MM.1S (cell line): ENCODE results near the gene TROAP.

Experiments used
- DNase-seq: peaks from one replicate; pipeline ENCODE4 v3.0.0-alpha.2; 2015
- H2AFZ ChIP-seq: fragments of 300-600 bp; sonication (generic); 2 replicates; pipeline ENCODE4 v1.6.0; 2016; ENCODE audit warnings: antibody characterized with exemption, low read length
- H3F3A ChIP-seq: fragments of 300-600 bp; sonication (generic); 2 replicates; pipeline ENCODE4 v1.6.1; 2016; ENCODE audit warnings: mild to moderate bottlenecking, antibody characterized with exemption, low read length, moderate library complexity, mixed read lengths; ENCODE audit not compliant: insufficient read depth
- H3K27ac ChIP-seq: fragments of 300-600 bp; sonication (generic); 2 replicates; pipeline ENCODE4 v1.5.1; 2016; ENCODE audit warnings: mild to moderate bottlenecking, low read length
- H3K27me3 ChIP-seq: fragments of 300-600 bp; sonication (generic); replicated peaks from 2 replicates; pipeline ENCODE4 v1.6.0; 2016; ENCODE audit warnings: low read length; ENCODE audit not compliant: insufficient read depth
- H3K36me3 ChIP-seq: fragments of 300-600 bp; sonication (generic); replicated peaks from 2 replicates; pipeline ENCODE4 v1.6.1; 2016; ENCODE audit warnings: mild to moderate bottlenecking, low read length, mixed read lengths; ENCODE audit not compliant: insufficient read depth
- H3K4me1 ChIP-seq: fragments of 300-600 bp; sonication (generic); 2 replicates; pipeline ENCODE4 v1.6.1; 2016; ENCODE audit warnings: low read length, mixed read lengths
- H3K4me2 ChIP-seq: fragments of 300-600 bp; sonication (generic); 2 replicates; pipeline ENCODE4 v1.6.0; 2016; ENCODE audit warnings: low read depth, low read length
- H3K4me3 ChIP-seq: fragments of 300-600 bp; sonication (generic); 2 replicates; pipeline ENCODE4 v1.5.1; 2016; ENCODE audit warnings: low read length, mixed read lengths
- H3K79me2 ChIP-seq: fragments of 300-600 bp; sonication (generic); 2 replicates; pipeline ENCODE4 v1.6.1; 2016; ENCODE audit warnings: mixed run types, low read length, mixed read lengths
- H3K9ac ChIP-seq: fragments of 300-600 bp; sonication (generic); 2 replicates; pipeline ENCODE4 v1.6.1; 2016; ENCODE audit warnings: low read length, mixed read lengths
- H3K9me2 ChIP-seq: fragments of 300-600 bp; sonication (generic); replicated peaks from 2 replicates; pipeline ENCODE4 v1.6.1; 2016; ENCODE audit warnings: mild to moderate bottlenecking, low read length, mixed read lengths; ENCODE audit not compliant: insufficient read depth
- H3K9me3 ChIP-seq: fragments of 300-600 bp; sonication (generic); replicated peaks from 2 replicates; pipeline ENCODE4 v1.6.1; 2016; ENCODE audit warnings: mild to moderate bottlenecking, low read length, mixed read lengths; ENCODE audit not compliant: insufficient read depth
- H4K20me1 ChIP-seq: fragments of 300-600 bp; sonication (generic); 2 replicates; pipeline ENCODE4 v1.6.1; 2016; ENCODE audit warnings: mild to moderate bottlenecking, low read length, moderate library complexity, mixed read lengths; ENCODE audit not compliant: insufficient read depth
- CTCF ChIP-seq: fragments of 300-600 bp; sonication (generic); IDR thresholded peaks from 2 replicates; pipeline ENCODE4 v1.5.1; 2016; ENCODE audit warnings: antibody characterized with exemption, low read length, mixed read lengths
- EZH2 ChIP-seq: fragments of 300-600 bp; sonication (generic); optimal IDR thresholded peaks from 2 replicates; pipeline ENCODE3; 2017; ENCODE audit warnings: low read depth, mild to moderate bottlenecking, antibody characterized with exemption, low read length, mixed read lengths
- EZH2phosphoT487 ChIP-seq: fragments of 300-600 bp; sonication (generic); IDR thresholded peaks from 2 replicates; pipeline ENCODE4 v1.6.1; 2018; ENCODE audit warnings: antibody characterized with exemption, low read length

TROAP gene

GRCh38 chr12:49322367-49322707 lies 718 bp upstream of the TROAP start:
- H3K9me3 ChIP-seq, result no peaks in the 10 kb centered on the region
- peak overlapping the region; percentile 93 for H3K4me3 ChIP-seq
- DNase-seq, result no peak
- peak overlapping the region; percentile 74 for H3K4me2 ChIP-seq
- H3K9me2 ChIP-seq, result no peaks in the 10 kb centered on the region
- TF ChIP-seq EZH2 (no peak), CTCF (no peak), EZH2phosphoT487 (no peak)
- H3K27me3 ChIP-seq, result no peaks in the 10 kb centered on the region
- H3K36me3 ChIP-seq, result peaks cover 4% of the 10 kb centered on the region; the same call in 1 of the 2 replicates
- H3K9ac ChIP-seq, result peak overlapping the region; percentile 63; the same call in 1 of the 2 replicates
- H3K4me1 ChIP-seq, result peaks cover 8% of the 10 kb centered on the region
- peak overlapping the region; percentile 80 for H2AFZ ChIP-seq
- H3K27ac ChIP-seq, result no peak overlapping the region
- H3F3A ChIP-seq, result no peaks in the 10 kb centered on the region; the same call in 1 of the 2 replicates
- no peaks in the 10 kb centered on the region for H4K20me1 ChIP-seq
- H3K79me2 ChIP-seq, result peaks cover 13% of the 10 kb centered on the region

- H3K4me1 ChIP-seq, result peaks cover 8% of the 10 kb centered on the region
- H3K4me3 ChIP-seq, result peak overlapping the region; percentile 93
- H3K27ac ChIP-seq, result peak overlapping the region; percentile 22; the same call in 1 of the 2 replicates
- TF ChIP-seq EZH2, result no peak
- no peak for TF ChIP-seq EZH2phosphoT487
- no peak for TF ChIP-seq CTCF
- peaks cover 4% of the 10 kb centered on the region; the same call in 1 of the 2 replicates for H3K36me3 ChIP-seq
- H3K79me2 ChIP-seq, result peaks cover 13% of the 10 kb centered on the region
- H3K4me2 ChIP-seq, result peak overlapping the region; percentile 98
- H3K9me3 ChIP-seq, result no peaks in the 10 kb centered on the region
- no peaks in the 10 kb centered on the region for H3K9me2 ChIP-seq
- H3K27me3 ChIP-seq, result no peaks in the 10 kb centered on the region
- peak overlapping the region; percentile 95 for H2AFZ ChIP-seq
- H3F3A ChIP-seq, result no peaks in the 10 kb centered on the region; the same call in 1 of the 2 replicates
- DNase-seq, result no peak
- no peaks in the 10 kb centered on the region for H4K20me1 ChIP-seq
- H3K9ac ChIP-seq, result peak overlapping the region; percentile 69
Measured at GRCh38 chr12:49323524-49324097, 556 bp downstream of the TROAP start.

- H4K20me1 ChIP-seq, result no peaks in the 10 kb centered on the region
- no peaks in the 10 kb centered on the region for H3K27me3 ChIP-seq
- H3K9ac ChIP-seq, result no peak overlapping the region
- H3K79me2 ChIP-seq, result peaks cover 13% of the 10 kb centered on the region
- no peaks in the 10 kb centered on the region; the same call in 1 of the 2 replicates for H3F3A ChIP-seq
- no peak overlapping the region for H3K4me2 ChIP-seq
- H2AFZ ChIP-seq, result no peak overlapping the region
- no peak overlapping the region for H3K4me3 ChIP-seq
- H3K36me3 ChIP-seq, result peaks cover 4% of the 10 kb centered on the region; the same call in 1 of the 2 replicates
- no peaks in the 10 kb centered on the region for H3K9me3 ChIP-seq
- peaks cover 8% of the 10 kb centered on the region for H3K4me1 ChIP-seq
- no peak for TF ChIP-seq CTCF
- no peak for TF ChIP-seq EZH2phosphoT487
- TF ChIP-seq EZH2, result no peak
- H3K27ac ChIP-seq, result no peak overlapping the region
- no peak for DNase-seq
- no peaks in the 10 kb centered on the region for H3K9me2 ChIP-seq
Measured at GRCh38 chr12:49325606-49326005, 2.6 kb downstream of the TROAP start.
